Suppressor macrophage treated with lipopolysaccharide for 1 hour (primary cell): ENCODE measurements around the gene DPYSL5.

Experiments
- DNase-seq, 3 donors: peaks; one replicate each; pipeline ENCODE4 v3.0.0-alpha.2; 2020 to 2022

The DPYSL5 gene

DNA sequence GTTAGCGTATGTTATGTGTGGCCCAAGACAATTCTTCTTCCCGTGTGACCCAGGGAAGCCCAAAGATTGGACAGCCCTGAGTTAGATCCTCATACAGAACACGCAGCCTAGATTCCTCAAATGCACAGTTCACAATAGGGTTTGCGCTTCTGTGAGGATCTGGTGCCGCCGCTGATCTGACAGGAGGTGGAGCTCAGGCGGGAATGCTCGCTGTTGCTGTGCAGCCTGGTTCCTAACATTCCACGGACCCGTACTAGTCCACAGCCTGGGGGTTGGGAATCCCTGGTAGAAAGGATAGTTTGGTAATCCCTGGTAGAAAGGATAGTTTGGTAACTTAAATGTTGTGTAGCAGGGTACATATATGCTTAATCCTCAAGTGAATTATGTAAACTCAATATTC lies 149.5 kb downstream of the DPYSL5 start:
- no peak for DNase-seq

GRCh38 chr2:26998323-26998722 lies 150.4 kb downstream of the DPYSL5 start:
- DNase-seq, result no peak
